ENCODE results near the gene TF. TPM values are rescaled to one million over a fixed set of nuclear protein-coding genes. Genes with fewer than 3 reads are reported as not detected.

The TF gene
- total RNA-seq, 2 donors from 2014 or later: 0.85 to 2.6 TPM

DNA sequence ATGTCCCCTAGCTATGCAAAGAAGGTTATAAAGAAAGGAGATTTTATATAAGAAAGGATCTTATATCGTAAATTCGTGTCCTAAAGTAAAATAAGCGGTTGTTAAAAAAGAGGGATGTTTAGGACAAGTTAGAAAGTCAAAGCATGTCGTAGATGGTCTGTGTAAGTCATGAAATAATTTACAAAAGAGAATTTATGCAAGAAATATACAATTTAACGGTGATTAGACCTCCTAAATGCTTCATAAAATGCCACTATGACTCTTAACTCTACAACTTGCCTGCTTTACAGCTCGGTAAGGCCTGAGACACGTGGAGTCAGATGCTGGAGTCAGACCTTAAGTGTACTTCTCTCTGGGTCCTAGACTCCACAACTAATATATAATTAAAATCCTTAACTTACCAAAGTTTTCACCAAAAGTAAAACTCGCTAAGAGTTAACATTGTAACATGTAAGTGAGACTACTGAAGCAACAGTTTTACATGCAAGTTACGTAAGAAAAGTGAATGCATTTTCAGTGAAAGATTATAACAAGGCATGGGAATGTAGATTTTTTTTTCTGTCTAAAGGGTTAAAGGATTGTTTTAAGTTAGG is 46.1 kb downstream of the TF start:
- ATAC-seq (no peak), DNase-seq (no peak)
- intact Hi-C loops (cut with DNase I, micrococcal nuclease): no loop called here

DNA sequence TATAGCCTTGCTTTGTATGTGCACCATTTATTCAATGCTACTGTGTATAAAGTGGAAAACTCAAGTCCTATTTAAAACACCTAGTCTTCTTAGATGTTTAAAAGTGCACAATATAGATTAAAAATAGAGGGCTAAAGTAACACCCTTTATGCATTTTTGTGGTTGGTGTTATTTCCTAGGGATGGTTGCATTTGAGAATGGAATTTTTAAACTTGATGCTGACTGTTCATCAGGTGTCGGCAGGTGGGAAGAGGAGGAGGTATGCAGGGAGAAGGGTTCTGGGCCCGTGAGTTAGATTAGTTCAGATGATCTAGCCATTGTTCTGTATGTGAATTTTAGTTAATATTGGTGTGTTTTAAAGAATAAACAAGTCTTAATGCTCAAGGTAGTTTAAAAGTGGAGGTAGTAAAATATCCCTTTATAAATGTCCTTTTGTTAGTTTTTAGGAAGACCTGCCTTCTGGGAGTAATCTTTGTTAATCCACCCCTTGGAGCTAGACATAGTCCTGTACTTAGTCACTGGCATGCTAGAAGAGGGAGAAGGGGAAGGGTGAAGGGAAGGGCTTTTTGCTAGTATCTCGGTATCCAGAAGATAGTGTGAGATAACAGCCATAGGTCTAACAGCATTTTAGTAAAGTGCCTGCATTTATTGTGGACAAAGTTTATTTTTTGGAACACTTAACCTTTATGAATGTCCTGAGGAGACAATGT is 51.4 kb downstream of the TF start:
- DNase-seq: no peak
- intact Hi-C loops (cut with DNase I, micrococcal nuclease): no loop called here

DNA sequence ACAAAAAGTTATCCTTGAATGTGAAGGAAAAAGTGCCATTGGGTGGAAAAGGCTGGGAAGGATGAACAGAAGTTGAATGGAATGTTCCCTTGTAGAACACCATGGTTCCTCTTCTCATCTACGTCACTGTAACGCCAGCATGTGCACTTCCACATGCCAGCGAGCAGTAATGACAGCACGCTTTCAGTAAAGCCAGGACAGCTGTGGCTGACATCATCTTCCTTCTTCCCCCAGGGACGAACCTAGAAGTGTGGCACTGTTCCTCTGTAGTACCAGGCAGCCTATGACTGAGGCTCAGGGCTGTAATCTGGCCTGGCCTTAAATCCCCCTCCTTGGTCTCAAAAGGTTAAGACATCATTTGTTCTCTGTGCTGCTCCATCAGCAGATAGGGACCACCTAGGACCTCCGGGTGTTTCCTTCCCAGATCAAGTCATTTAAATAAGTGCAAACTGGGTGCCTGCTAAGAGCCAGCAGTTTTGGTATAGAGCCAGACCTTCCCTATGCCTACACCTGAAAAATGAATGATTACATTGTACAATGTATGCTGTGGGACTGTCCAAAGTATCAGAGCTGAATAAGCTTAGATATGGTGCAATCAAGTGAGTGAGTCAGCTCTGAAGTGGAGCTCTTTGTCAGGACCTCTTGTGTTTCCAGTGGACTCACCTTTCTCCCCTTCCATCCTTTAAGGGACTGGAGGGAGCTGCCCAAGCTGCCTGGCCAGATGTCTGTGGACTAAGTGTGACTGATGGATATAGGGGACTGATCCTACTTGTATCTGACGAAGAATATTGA is 53.8 kb downstream of the TF start:
- DNase-seq (no peak), ATAC-seq (no peak)
- intact Hi-C loops (cut with DNase I, micrococcal nuclease): no loop called here

More for the DNA sequence above, 51.4 kb downstream of the TF start:
- ATAC-seq: no peak

DNA sequence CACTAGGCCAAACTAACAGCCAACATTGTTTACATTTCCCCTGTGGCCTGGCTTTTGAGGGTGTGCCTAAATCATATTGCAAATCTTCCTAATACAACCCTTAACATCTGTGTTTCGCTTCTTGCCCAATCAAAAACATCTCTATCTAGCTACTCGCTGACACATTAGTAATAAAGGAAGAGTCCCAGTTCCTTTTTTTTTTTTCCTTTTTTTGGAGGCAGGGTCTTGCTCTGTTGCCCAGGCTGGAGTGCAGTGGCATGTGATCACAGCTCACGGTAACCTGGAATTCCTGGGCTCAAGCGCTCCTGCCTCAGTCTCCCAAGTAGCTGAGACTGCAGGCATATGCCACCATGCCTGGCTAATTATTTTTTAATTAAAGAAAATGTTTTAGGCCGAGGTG is 57.3 kb downstream of the TF start:
- intact Hi-C loops (cut with DNase I, micrococcal nuclease): no loop called here
- DNase-seq: no peak
- ATAC-seq: no peak

DNA sequence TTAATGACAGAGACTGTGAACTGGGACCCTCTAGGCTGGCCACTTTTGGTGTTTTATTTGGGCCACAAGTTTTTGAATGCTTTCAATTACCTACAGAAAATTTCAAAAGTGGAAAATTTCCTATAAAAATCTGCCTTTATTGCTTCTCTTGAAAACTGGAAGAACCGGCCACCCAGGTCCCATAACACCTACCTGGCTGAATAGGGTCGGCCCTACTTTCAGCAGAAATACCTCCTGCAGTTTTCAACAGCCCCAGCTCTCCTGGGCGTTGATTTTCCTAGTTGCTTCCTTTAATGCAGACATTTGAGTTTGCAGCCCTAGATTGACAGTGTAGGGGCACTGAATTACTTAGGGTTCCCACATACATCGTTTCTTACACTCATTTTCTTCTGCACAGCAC is 58.7 kb downstream of the TF start:
- intact Hi-C loops (cut with DNase I, micrococcal nuclease): no loop called here
- DNase-seq (no peak), ATAC-seq (no peak)

DNA sequence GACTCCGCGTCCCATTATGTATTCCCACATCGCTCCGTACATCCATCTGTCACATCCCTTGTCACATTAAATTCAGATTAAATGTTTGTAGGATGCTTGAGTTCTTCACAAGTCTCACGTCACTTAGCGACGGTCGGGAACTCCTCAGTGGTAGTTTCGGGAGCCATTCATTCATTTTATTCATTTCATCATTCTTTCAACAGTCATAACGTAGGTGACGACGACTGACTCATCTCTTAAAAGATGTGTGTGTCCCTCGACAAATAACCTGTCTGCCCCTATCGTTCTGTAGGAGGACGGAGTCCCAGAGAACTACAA is 59.1 kb downstream of the TF start:
- ATAC-seq (no peak), DNase-seq (no peak)
- intact Hi-C loops (cut with DNase I, micrococcal nuclease): no loop called here

DNA sequence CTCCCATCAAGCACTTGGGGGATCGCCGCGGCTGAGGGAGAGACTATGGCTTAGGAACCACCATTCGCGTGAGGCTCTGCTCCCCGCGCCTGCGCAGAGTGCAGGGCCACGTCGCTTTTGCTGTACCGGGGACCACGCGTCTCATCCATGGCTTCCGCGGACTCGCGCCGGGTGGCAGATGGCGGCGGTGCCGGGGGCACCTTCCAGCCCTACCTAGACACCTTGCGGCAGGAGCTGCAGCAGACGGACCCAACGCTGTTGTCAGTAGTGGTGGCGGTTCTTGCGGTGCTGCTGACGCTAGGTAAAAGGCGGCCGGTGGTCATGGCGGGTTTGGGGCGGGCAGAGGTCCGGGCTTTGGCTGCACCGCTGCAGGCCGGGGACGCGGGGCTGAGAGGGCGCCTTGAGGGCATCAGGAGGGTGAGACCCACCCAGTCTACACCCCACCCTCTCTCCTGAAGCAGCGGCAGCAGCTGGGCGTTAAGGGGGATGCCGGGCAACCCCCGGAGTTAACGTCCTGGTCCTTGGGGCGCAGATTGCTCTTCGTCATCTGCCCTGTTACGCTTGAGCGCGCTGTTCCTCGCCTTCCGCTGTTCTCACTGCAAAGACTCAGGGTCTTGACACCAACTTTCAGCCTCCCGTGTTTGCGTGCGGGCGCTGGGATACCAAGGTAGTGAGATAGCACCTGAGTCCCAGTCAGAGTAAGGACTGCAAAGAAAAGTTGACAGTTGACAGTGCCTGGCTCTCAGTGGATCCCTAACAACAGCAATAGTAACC is 59.7 kb downstream of the TF start, which contains the start of gene SRPRB:
Gene SRPRB, plus strand, starts transcription at position 114 of the 774 bp plus-strand sequence. Its CDS starts 34 bp downstream, at position 148.
- intact Hi-C loops (cut with DNase I, micrococcal nuclease): no loop called here
- peak; percentile 100 for ATAC-seq

DNA sequence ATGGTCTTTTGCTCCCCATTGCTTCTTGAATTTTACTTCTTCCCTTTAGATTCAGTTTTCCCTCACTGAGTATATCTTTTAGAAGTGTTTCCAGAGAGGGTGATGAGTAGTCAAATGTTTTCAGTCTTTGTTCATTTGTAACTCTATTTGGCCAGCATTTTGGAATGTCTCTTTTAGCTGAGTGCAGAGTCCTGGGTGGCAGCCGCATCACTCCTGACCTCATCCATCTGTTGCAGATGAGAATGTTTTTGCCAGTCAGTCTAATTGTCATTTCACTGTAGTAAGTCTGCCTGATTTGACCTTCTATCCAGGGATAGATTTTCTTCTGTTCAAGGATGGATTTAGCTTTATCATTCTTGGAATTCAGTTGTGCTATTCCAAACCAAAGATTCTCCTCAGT is 66.7 kb downstream of the TF start:
- ATAC-seq: no peak
- intact Hi-C loops (cut with DNase I, micrococcal nuclease): loop anchor here (5.0 to 10.0 kb wide), 2 partner anchors 112 to 231 kb away; no protein-coding TSS in a partner anchor
- DNase-seq: no peak

More for the DNA sequence above, 59.7 kb downstream of the TF start, which contains the start of gene SRPRB:
- peak; percentile 95 for DNase-seq

DNA sequence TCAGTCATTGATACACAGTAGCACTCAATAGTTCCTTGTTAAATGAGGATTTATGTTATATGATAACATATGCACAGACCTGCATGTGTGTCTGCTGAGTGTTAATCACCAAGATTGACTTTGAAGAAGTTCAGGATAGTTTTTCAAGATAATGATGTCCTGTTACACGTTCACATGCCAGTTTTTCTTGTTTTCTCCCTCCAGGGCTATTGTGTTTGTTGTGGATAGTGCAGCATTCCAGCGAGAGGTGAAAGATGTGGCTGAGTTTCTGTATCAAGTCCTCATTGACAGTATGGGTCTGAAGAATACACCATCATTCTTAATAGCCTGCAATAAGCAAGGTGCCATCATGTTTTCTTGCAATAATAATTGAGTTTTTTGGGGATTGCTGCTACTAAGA is 69.2 kb downstream of the TF start:
- no peak for ATAC-seq
- intact Hi-C loops (cut with DNase I, micrococcal nuclease): loop anchor here in 1 of 2 donors (10.0 kb wide), 1 partner anchor 109 kb away; no protein-coding TSS in a partner anchor
- DNase-seq: no peak

DNA sequence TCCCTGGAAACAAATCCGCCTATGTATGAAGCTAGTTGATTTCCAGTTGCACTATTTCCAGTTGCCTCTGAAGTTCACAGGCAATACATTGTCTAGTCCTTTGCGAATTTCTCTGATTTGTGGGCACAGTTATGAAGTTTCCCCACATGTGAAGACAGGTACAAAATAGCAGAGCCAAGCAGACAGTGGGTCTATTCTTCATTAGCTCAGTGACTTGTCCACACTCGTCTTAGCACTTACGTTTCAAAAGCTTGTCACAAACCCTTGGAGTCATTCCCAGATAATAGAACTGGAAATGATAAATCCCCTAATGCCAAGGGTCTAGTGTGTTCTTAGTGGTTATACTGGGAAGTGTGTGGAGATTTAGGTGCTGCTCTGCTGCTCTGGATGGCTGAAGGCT is 73.9 kb downstream of the TF start:
- intact Hi-C loops (cut with DNase I, micrococcal nuclease): loop anchor here in 1 of 2 donors (5.0 kb wide), 1 partner anchor 107 kb away; no protein-coding TSS in a partner anchor
- no peak for DNase-seq
- no peak for ATAC-seq

DNA sequence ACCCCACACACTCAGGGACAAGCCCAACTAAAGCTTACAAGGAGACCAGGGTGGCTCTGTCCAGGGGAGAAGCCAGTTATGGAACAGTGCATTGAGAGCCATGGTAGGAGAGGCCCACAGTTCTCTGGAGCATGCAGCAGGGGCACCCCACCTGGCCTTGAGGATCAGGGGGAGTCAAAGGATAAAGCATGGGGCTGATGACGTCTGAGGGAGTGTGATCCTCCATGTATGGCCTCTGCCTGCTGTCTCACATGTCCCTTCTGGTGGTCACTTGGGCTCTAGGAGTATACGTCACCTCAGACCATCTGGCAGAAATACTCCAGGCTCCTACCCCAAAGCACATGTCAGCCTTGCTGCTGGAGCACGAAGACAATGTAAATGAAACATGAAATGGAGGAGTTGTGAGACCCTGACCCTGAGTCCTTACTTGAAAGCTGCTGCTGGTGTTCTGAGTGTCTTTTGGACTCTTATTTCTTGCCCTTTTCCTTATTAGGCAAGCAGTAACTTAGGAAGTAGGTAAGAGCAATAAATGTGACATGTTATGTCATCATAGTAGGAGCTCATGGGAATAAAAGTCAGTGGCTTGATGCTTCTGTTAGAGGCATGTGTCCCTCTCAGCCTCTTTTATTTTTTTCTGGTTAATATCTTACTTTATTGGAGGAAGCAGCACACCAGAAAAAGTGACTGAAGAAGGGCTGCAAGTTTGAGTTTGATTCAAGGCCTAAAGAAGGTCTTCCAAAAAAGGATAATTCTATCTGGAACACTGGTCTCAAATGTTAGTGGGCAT is 74.9 kb downstream of the TF start:
- no peak for DNase-seq
- peak; percentile 16 for ATAC-seq
- intact Hi-C loops (cut with DNase I, micrococcal nuclease): loop anchor here in 1 of 2 donors (5.0 kb wide), 1 partner anchor 106 kb away; no protein-coding TSS in a partner anchor

DNA sequence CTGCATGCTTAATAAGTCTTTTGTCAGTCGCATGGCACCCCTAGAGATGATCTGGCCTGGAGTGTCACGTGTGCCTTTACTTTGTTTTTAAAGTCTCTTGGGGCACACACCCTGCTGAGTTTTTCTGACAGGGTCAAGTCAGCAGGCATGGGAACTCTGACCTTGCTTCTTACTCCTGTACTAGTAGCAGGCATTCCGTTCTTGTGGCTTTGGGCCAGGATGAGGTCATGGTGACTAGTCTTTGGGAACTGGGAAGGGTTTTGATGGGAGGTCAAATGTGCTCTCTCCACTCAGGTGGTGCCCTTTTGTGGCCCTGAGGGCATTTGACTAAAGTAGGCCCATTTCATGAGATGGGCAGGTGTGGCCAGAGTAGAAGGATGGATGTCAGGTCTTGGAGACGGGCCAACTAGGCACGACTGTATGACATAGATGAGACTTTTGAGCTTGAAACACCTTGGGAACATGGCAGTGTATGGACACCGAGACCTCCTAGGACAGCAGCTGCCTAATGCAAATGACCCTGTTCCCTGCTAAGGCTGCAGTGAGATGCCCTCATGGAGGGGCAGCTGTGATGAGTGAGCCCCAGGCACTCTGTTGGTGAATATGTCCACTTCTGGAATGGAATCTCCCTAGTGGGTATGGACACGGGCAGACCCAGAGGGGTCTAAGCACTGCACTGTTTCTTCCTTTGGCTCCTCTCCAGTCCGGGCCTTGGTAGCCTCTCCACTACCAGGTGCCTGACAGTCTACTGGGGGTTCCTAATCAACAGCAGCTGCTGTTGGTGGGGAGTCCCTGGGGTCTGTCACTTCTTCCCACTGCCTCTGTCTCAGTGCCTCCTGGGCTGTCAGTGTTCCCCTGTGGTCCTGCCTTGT is 75.8 kb downstream of the TF start:
- intact Hi-C loops (cut with DNase I, micrococcal nuclease): loop anchor here in 1 of 2 donors (5.0 kb wide), 1 partner anchor 105 kb away; no protein-coding TSS in a partner anchor
- ATAC-seq: peak; percentile 43
- DNase-seq: peak; percentile 22 to 36

DNA sequence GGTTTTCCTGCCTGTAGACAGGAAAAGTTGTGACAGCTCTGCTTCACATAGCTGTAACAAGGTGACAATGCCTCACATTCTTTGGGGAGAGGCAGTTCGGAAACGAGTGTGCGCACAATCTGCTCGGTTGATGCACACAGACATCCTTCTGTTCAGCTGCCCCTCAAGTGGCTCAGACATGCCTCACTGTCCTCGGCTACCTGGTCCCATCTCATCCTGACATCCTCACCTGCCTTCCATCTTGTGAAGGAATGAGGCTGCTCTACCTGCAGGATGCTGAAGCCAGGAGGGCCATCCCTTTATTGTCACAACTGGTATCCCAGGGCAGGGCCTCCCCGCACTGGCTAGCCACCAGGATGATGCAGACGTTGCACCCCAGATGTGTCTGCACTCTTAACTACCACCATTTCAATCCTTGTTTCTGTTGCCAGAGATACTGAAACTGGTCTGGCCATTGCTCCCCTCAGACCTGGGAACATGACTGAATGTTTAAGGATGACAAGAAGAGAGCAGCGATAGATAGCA is 78.8 kb downstream of the TF start:
- ATAC-seq: no peak
- DNase-seq: no peak

DNA sequence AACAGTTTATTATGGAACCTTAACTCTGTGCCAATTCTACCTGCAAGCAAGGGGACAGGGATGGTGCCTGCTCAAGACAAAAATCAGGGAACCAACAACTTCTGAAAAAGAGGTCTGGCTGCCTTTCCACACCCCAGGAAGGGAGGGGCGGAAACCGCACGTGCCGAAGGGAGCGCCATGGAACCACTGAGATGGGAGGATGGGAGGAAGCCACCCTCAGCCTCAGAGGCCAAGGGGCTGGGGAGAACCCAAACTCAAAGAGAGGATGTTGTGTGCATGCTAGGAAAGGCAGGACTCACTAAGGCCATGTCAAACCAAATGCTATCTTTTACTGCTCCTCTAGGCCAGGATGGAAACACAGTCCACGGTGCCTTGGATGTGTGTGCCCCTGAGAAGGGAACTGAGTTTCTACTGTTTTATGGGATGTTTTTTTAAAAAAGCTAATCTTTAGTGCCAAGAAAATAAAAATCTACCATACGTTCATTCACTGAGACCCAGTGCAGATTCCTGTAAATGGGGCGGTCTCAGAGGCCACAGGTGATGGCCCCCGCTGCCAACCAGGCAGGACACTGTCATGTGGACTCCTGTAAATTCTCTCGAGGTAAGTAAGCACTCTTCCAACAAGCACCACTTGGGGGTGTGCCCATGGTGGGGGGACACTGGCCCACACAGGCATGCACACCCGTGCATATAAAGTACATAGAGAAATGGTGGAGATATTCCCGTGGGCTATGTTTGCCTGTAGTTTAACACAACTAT is 80.0 kb downstream of the TF start:
- DNase-seq (no peak), ATAC-seq (no peak)
- intact Hi-C loops (cut with DNase I, micrococcal nuclease): no loop called here

More for the DNA sequence above, 78.8 kb downstream of the TF start:
- intact Hi-C loops (cut with DNase I, micrococcal nuclease): loop anchor here in 1 of 2 donors (5.0 kb wide), 1 partner anchor 102 kb away; no protein-coding TSS in a partner anchor

DNA sequence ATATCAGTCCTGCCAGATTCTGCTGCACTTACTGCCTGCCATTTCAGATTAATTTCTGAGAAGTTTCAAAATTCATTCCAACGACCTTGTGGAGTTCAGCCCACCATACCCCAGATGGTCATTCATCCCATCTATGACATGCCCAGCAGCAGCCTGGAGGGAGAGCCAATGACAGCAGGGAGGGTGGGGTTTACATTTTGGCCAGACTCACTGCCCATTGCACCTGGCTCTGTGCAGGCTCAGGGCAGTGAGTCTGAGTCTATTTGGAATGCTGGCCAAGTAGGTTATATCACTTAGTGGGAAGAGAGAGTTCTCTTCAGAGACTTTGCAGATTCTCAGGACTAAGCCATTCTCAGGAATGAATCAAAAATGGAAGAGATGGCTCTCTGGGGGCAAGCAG is 80.9 kb downstream of the TF start:
- intact Hi-C loops (cut with DNase I, micrococcal nuclease): no loop called here
- DNase-seq (no peak), ATAC-seq (no peak)

DNA sequence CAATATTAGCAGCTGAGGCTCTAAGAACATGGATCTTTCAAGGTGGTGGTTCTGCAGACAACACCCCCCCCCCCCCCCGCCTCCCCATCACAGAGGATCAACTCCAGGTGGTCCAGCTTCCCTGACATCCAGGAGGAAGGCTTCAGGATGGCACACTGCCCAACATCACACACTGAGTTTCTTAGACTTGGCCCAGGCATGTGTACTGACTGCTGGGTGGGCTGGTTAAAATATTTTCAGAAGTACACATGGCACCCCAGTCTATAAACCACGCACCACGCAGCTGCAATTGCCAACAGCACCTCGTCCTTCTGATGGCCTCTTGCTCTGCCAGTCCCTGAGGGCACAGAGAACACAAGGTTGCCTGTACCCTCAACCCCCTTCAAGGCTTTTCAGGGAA is 81.5 kb downstream of the TF start:
- no peak for DNase-seq
- intact Hi-C loops (cut with DNase I, micrococcal nuclease): no loop called here
- ATAC-seq: no peak

Data from left colon (tissue), 2 donors.